AG20443 (cell line): Measurements from ENCODE around the gene LAMA5.

Source experiments
- DNase-seq: peaks from one replicate; pipeline ENCODE4 v3.0.0; 2012; ENCODE audit warnings: low spot score, mixed read lengths

Gene LAMA5

DNA sequence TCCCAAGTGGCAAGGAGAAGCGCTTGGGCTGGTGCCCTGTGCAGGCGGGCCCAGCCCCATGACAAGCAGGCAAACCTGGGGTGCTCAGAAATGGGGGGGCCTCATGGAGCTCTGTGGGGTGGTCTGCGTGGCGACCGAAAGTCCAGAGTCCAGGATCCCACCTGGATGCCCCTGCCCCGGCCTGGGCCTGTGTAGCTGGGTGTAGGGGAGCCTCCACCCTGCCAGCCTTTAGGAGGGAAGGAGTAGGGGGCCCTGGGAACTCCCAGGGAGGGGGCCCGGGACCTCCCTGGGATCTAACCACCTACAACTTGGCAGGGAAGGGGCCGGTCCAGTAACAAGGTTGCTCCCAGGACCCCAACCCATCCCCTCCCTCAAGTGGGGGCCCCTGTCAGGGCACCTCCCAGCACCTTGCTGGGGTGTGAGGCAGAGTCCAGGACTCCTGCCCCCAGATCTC lies 4.5 kb upstream of the LAMA5 start:
- DNase-seq: no peak

DNA sequence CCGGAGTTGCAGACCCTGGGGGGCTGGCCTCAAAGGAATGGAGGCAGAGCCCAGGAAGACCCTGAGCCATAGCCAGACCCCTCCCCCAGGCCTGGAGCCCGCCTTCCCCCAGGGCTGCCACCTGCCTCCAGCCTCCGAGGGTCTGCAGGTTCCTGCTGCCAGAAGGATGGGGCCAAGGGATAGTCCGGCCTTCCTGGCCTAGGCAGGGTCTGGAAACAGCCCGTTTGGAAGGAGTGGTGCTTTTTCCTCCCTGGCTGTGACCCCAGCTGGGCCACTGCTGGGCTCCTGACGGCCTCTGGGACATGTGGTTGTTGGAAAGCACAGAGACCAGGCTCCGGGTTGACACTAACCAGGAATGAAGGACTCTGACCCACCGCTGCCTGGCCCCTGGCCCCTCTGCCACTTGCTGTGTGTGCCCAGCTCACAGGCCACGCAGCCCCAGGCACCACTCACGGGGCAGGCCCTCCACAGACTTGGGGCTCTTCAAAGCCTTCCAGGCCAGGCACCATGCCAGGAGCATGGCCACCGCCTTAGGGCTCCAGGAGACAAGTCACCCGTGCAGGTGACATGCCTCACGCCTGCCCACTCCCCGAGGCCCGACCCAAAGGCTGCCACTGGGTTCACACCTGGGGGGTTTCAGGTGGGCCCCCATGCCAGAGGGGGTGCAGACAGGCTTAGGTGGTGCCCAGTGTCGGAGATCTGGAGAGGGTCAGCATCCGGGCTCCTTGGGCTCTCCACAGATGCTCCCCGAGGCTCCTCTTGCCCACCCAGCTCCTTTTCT lies 3.9 kb upstream of the LAMA5 start:
- no peak for DNase-seq

DNA sequence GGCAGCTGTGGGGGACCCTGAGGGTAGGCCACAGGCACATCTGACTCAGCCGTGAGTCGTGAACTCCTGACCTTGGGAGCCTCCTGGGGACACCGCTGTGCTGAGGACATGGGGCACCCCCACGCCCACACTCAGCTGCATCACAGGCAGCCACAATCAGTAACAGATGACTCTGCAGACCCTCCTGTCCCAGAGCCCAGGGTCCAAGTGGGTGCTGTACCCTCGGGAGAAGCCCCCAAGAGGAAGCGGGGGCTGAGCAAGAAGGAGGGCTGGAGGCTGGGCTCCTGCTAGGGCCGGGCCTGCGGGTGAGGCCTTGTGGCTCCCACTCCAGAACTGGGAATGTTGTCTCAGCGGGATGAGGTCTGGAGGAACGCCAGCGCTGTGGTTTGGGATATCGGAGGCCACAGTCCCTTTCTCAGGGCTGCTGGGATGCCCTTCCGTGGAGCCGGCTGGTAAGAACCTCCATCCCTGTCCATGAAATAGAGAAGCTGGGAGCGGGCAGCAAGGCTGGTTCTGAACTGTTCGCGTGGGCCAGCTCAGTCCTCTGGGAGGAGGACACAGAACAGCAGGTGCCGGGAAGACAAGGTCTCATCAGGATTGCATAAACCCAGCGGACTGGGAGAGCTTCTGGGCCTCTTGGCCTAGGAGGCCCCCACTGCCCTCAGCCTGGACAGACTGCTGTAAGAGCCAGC lies 3.1 kb upstream of the LAMA5 start:
- peak; percentile 84 for DNase-seq

DNA sequence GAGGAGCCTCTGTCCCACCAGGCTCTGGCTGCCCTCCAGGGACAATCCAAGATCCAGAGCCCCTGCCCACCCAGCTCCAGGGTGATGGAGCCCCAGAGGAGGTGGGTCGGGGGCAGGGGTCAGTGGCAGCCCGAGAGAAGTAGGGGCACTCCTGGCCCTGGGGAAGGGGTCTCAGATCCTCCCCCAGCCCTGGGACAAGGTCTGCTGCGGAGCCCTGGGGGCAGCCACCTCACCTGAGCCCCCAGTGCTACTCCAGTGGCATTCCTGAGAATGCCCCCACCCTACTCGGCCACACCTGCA lies 2.7 kb upstream of the LAMA5 start:
- no peak for DNase-seq

DNA sequence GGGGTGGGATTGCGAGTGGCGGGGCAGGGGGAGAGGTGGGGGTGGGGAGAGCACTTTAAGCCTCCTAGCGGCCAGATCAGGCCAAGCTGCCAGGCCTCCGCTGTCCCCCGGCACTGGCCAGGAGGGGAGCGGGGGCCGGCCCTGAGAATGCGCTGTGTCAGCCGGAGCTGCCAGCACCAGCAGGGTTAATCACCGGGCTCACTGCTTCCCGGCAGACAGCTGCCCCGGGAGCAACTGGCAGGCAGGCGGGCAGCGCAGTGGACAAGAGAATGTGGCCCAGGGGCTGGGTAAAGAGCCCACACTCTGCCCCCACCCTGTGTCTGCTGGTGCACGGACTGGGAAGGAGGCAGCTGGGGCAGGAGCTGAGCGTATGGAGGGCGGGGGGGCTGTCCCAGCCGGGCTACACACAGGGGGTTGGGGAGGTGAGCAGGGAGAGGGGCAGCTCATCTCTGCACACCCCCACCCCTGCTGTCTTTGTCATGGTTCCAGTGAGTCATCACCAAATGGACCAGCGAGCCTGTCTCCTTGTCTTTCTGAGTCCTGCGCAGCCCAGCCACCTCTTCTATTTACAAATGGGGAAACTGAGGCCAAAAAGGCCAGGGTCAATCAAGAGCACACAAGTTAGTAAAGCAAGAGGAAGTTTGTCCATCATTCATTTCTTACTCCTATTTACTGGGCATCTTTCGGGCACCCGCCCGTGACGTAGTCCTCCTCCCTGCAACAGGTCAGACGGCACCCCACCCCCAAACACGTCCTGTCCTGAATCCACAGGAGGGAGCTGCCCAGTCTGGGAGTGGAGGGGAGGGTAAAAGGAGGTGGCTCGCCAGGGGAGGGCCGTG lies 2.1 kb upstream of the LAMA5 start:
- peak; percentile 71 for DNase-seq

DNA sequence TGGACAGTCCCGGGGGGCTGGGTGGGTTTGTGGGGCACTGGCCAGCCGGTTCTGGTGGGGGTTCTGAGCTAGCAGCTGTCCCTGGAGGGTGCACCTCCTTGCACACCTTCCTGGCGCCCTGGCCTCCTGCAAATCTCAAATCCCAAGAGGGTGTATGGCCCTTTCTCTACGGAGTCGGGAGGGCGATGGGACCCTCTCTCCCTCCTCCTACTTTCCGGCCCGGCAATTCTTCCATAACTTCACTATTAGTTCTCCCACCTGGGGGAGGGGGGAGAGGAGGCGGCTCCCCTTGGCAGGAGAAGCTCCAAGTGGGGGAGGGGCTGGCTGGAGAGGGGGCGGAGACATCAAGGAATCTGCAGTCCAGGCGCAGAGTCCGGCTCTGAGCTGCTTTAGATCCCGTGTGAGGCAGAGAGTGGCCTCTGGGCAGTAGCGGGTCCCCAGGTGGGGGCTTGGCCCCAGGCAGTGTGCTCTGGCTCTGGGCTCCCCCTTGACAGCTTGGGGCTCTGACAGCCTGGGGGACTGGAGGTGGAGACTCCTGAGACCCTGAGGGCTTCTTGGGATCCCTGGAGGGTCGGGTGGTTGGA lies 1.4 kb upstream of the LAMA5 start:
- DNase-seq: no peak

DNA sequence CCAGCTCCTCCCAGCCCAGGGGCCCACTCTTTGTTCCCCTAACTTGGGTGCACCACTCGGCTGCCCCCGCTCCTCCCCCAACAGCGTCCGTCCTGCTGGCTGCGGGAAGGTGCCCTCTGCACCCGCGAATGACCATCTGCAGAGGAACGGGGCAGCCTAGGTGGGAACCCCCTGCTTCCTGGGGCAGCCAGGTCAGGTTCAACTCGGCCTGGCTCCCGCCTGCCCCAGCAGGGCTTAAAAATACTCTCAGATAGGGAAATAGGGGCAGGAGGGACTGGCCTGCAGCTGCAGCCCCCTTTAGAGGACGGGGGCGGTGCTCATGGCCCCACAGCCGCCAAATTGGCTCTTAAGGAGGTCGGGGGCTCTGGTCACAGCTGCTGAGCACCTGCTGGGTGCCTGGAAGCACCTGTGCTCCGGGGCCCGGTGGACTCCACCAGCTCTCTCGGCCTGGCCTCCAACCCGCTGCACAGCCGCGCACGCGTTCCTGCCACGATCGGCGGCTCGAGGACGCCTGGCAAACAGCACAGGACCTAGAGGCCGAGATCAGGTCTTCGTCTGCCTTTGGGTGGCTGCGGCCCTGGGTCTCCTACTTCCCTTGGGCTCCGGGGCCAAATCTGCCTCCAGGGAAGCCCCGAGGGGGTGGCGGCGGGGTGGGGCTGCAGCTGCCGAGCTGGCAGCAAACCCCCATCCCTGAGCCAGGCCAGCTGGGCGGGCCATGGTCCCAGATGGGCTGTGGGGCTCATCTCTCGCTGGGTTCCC lies 700 bp upstream of the LAMA5 start:
- no peak for DNase-seq

DNA sequence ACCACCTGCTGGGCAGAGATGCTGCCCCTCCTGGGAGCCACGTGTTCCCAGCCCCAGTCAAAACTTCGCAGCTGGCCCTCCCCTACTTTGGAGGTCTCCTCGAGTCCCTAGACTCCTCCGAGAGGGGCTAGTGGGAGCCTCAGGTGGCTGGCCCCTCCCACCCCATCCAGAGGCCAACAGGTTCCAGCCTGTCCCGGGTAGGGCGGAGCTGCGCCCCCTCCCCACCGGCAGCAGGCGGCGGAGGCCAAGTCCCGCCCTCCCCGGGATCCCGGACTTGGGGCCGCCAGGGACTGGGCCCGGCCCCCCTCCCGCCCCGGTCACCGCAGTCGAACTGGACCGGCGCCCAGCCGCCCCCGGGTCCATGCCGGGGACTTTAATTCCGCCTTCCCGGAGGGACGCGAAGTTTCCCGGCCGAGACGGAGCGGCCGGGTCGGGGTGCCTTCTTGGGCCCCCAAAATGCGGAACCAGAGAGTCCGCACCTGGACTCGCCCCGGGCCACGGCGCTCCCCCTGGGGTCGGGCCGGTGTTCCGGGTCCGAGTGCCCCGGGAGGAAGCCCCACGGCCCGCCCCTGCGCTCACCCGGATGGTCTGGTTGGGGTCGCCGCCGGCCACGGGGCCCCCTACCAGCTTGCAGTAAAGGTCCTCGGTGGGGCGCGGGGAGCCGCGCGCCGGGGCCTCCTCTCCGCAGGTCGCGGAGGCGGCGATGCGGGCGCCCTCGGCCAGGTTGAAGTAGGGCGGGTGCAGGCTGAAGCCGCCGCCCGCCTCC lies 559 bp downstream of the LAMA5 start:
- no peak for DNase-seq

DNA sequence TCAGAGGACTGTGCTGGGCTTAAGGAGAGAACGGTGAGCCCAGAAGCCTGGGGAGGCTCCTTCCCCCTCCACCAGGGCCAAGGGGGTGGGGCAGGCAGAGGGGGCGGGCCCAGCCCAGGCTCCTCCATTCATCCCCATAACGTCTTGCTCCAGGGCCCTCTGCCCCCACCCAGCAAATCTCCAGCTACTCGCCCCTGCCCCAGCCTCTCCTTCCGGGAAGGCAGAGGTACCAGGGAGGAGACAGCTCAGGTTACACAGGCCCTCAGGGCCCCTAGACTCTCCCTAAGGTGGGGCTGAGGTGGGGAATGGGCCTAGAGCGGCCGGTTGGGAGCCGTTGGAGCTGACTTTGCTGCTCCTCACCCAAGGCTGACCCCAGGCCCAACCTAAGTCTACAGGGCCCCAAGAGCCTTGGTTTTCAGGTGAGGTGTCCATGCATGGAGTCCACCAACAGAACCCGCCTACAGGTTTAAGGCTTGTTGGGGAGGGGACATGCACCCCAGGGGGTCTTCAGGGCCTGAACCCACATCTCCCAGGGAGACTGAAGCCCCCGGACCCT lies 1.2 kb downstream of the LAMA5 start:
- no peak for DNase-seq

DNA sequence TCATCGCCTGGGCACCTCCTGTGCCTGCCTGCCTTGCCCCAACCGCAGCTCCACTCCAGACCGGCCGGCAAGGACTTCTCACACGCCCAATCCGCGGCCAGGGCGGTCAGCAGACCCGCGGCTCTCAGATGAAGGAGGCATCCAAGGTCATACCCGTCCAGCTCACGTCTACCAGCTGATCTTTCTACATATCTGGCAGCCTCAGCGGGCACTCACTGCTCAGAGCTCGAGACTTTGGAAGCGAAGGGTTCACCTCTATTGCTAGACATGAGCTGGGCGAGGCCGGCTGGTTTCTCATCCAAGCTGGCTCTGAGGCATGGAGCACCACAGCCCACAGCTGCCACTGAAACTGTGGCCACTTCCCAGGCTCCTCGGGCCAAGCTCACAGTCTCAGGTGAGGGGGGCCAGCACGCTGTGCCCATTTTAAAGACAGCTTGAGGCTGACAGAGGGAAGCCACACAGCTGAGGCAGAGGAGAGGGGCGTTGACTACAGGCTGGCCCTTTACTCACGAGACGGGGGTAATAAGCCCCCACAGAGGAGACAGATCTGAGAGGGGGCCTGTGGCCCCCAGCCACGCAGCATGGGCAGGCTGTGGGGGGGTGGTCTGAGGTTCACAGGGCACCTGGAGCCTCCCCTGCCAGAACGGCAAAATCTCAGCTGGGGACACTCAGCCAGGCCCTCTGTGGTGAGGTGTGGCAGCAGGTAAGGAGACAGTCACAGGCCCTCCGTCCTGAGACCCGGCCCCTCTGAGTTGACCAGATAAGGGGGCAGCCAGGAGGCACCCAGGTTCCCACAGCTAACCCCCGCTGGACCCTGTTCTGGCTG lies 2.0 kb downstream of the LAMA5 start:
- no peak for DNase-seq

DNA sequence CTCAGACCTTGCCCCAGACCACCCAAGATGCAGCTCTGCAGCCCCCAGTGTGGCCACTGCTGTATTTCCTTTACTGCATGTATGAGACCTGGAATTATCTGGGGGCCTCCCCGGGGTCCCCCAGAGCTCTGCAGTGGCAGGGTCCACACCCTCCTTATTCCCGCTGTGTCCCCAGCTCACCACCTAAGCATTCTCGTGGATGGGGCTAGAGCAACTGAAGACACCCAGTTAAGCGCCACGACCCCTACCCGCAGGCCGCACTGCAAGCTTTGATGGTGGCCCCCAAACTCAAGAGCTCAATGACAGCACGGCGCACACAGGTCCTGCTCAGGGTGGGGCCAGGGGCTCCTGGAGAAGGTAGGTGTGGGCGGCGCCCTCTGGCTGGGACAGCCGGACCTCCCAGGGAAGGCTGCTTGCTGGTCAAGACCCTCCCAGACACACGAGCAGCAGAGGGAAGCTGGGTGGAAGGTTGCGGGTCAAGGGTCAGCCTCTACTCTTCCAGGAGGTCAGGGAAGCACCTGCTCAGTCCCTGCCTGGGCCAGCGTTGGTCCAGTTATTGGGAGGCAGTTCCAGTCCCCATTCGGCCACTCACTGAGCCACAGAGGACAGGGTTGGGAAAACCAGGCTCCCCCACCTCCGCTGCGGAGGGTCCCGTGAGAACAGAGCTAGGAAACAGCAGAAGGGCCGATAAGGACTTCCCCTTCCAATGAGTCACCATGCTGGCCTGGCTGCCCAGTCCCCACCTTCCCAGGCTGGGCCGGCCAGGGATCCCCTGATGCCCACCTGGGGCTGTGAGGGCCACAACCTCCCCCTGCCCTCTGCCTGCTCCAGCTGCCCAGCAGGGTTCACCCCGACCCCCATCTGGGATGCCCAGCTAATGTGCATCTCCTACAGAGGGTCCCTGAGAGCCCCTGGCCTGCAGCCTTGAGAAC lies 2.9 kb downstream of the LAMA5 start:
- no peak for DNase-seq

DNA sequence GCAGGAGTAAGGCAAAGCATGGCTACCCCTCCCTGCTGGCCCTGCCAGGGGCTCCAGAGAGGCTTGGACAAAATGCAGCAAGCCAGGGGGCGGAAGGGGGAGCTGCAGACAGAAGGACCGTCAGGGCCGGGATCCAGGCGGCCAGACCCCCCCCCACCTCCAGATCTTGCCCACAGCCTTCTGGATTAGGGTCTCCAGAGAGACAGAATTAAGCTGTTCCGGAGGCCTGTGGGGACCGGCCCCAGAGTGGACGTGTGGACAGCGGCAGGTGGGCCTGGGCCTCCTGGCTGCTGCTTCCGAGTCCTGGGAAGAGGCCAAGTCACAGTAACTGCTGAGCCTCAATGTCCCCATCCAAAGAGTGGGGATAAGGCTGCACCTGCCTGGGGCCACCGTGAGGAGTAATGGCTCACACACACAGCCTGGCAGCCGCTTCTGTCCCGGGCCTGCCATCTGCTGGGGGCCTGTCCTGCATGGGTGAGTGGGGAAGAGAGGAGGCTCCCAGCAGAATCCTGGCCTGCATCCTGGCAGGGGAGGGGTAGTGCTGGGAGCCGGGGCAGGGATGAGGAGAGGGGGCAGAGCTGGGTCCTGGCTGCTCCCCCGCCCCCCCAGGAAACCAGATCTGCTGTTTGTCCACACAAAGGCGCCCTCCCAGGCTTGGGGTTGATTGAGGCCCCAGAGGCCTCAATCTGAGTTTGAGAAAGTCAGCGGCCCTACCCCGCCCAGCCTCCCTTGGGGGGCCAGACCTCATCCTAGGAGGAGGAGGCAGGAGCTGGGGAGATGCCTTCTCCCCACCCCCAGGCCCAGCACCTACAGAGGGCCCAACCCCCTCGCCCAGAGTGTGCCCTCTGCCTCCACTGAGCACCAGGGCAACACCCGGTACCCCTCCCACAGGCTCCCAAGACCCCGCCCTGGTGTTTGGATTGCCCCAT lies 3.9 kb downstream of the LAMA5 start:
- DNase-seq: no peak

DNA sequence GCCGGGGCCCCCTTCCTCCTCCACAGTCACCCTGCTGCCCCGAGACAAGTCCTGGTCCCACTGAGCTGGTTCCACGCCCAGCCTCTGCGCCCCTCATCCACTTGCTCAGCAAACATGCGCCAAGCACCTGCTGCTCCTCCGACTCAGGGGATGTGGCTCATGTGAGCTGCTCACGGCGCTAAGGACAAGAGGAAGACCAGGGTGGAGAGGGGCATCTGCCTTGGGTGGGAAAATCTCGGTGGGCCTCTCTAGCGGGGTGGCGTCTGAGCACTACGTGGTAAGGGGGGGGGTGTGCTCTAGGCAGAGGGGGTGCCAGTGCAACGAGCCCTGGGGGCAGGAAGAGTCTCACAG lies 4.5 kb downstream of the LAMA5 start:
- DNase-seq: no peak

DNA sequence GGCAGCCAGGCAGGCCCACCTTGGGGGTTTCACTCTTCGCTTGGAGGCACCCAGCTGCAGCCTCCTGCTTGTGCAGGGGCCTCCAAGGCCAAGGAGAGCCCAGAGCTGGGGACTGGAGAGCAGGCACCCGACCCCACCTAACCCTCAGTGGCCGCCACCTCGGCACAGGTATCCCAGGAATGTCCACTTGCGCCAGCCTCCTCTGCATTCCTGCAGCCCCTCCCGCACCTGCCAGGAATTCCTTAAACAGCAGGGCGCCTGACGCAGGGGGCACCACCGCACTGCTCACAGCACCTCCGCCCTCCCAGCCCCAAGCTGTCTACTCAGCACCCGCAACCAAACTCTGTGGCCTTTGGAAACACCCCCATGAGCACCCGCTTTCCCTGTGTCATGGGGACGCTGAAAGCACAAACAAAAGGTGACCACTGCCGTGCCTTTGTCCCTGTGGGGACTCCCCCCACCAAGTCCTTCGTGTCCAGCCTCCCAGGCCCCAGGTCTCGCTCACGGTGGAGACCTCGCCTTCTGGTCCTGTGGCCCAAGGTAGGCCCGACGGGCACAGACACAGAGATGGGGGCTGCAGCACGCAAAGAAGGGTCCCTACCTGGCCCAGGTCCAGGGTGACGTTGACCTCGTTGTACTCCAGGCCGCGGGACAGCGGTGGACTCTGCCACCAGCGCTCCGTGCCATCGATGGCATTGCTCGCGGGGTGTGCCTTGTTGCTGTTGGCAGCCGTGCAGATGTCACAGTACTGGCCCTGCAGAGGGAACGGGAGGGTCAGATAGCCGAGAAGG lies 5.1 kb downstream of the LAMA5 start:
- DNase-seq: no peak

DNA sequence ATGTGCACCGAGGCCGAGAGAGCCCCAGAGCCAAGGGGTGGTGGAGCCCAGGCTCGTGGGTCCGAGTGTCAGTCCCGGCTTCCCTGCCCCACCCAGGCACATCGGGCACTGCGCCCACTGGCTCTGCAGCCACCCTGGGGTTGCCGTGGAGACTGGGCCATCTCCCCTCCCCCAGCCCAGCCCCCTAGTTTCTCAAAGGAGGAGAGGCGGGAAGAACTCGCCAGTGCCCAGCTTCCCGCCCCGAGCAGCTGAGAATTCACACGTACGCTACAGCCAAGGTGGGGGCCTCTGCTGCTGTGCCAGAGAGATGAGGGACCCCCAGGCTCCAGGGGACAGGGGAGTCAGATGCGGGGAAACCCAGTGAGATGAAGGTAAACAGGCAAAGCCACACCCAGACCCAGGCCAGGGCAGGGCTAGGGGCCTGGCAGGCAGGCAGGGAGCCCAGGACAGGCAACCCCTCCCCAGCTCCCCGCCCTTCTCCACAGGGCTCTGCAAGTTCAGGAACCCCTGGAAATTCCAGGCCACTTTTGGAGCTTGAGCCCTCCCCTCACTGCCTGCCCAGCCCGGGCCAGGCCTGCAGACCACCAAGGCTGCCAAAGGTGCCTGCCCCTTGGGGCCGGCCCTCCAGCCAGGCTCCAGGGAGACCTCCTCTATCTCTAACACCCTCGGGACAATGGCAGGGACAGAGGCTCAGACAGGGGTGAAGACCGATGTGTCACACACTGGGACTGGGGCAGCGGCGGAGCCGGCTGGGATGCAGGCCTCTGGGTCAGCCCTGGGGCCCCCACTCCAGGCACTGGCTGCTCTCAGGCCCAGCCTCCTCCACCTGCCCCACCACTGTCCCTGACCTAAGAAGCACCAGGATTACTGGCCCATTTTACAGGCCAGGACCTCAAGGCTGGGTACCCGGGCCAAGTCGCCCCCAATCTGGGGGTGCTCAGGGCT lies 6.0 kb downstream of the LAMA5 start:
- no peak for DNase-seq
